Natural killer cell (primary cell): Measurements from ENCODE around the gene TENT5C. TPM values are rescaled to one million over a fixed set of nuclear protein-coding genes. Genes with fewer than 3 reads are reported as not detected.
A peak's percentile ranks its signal among the peaks of the same experiment; 100 is the strongest.

ENCODE experiments used
- ATAC-seq, 3 donors: fragments of 150-1000 bp in 2 of 3; fragments of 200-7000 bp in 1 of 3; cut with Tn5 transposase; 1 replicate in 1 of 3; 2 replicates in 2 of 3; pipeline ENCODE4 v1.10.0; 2021; ENCODE audit warnings: mild to moderate bottlenecking in 2 of 3, moderate library complexity in 2 of 3
- DNase-seq, 2 donors: peaks; one replicate each; pipeline versions ENCODE4 v3.0.0 to v3.0.0-alpha.2; 2013 to 2021; ENCODE audit warnings: mixed read lengths in 1 of 2
- H3K27ac ChIP-seq: one replicate; pipeline ENCODE4 v1.5.1; 2013; ENCODE audit warnings: mild to moderate bottlenecking, low read length
- H3K27me3 ChIP-seq: one replicate; pipeline ENCODE4 v1.6.1; 2013; ENCODE audit warnings: low read length; ENCODE audit not compliant: control insufficient read depth, insufficient read depth
- H3K36me3 ChIP-seq: one replicate; pipeline ENCODE4 v1.6.1; 2013; ENCODE audit warnings: low read length; ENCODE audit not compliant: control insufficient read depth, insufficient read depth
- H3K4me1 ChIP-seq: one replicate; pipeline ENCODE4 v1.6.1; 2013; ENCODE audit warnings: low read length; ENCODE audit not compliant: control insufficient read depth, insufficient read depth
- H3K4me3 ChIP-seq: one replicate; pipeline ENCODE4 v1.5.1; 2013; ENCODE audit warnings: low read length
- H3K9me3 ChIP-seq: one replicate; pipeline ENCODE4 v1.6.1; 2013; ENCODE audit warnings: low read length; ENCODE audit not compliant: control insufficient read depth, insufficient read depth
- H3K27ac Mint-ChIP-seq, 2 donors: one replicate each; pipeline ENCODE4 v1.8.0; 2022; ENCODE audit warnings: mild to moderate bottlenecking in 2 of 2, mixed read lengths in 2 of 2, moderate library complexity in 1 of 2
- H3K27me3 Mint-ChIP-seq, 2 donors: one replicate each; pipeline ENCODE4 v1.8.0; 2022; ENCODE audit warnings: low read depth in 2 of 2, mixed read lengths in 2 of 2
- H3K36me3 Mint-ChIP-seq: one replicate; pipeline ENCODE4 v1.8.0; 2022; ENCODE audit warnings: mixed read lengths
- H3K4me1 Mint-ChIP-seq, 2 donors: one replicate each; pipeline ENCODE4 v1.8.0; 2022; ENCODE audit warnings: mixed read lengths in 2 of 2
- H3K4me3 Mint-ChIP-seq: one replicate; pipeline ENCODE4 v1.8.0; 2022; ENCODE audit warnings: mild to moderate bottlenecking, moderate library complexity, mixed read lengths
- H3K9me3 Mint-ChIP-seq, 2 donors: one replicate each; pipeline ENCODE4 v1.8.0; 2022; ENCODE audit warnings: mixed read lengths in 2 of 2
- CTCF ChIP-seq: fragments of 200-600 bp; IDR thresholded peaks from one replicate; pipeline ENCODE4 v1.8.0; 2022; ENCODE audit warnings: antibody characterized with exemption
- WGBS: methylation state at CpG from one replicate; pipeline ENCODE4 v1.1.7; 2013; ENCODE audit warnings: missing lambda C conversion rate; ENCODE audit not compliant: insufficient coverage; 5-methylcytosine and 5-hydroxymethylcytosine counted together
- intact Hi-C: fragments of 100-400 bp; cut with micrococcal nuclease; formaldehyde crosslinking; loops from one replicate; pipeline ENCODE4 v1.14.2; 2022
- total RNA-seq, 4 donors: library from RNA; stranded (reverse); fragments of 120-200 nt in 1 of 4; gene quantifications; one replicate each; pipeline versions ENCODE4 v1.2.3 to v1.2.4, GENCODE V29; 2013 to 2022

The TENT5C gene
- total RNA-seq, 3 donors from 2014 or later (not counting 1 experiment from before 2014, with no cell fraction given): 80.6 to 109 (median 90.9) TPM

GRCh38 chr1:117567435-117567834, 38.4 kb upstream of the TENT5C start:
- Histone ChIP-seq H3K36me3 (no peaks in the 10 kb centered on the region), H3K27ac (no peak overlapping the region), H3K4me1 (peaks cover 4% of the 10 kb centered on the region), H3K9me3 (no peaks in the 10 kb centered on the region), H3K4me3 (no peak overlapping the region), H3K27me3 (no peaks in the 10 kb centered on the region)
- peaks cover 5 to 10% of the 10 kb centered on the region in 2 donors for H3K27me3 Mint-ChIP-seq
- H3K4me3 Mint-ChIP-seq: no peak overlapping the region
- DNase-seq: peak in 1 of 2 donors; percentile 4
- intact Hi-C loops: no loop called here
- H3K4me1 Mint-ChIP-seq: peaks cover 12 to 14% of the 10 kb centered on the region in 2 donors
- 97% methylated on average over 10 of the region's 10 CpGs for WGBS
- no peaks in the 10 kb centered on the region for H3K9me3 Mint-ChIP-seq
- ATAC-seq: no peak
- TF ChIP-seq CTCF: no peak
- no peaks in the 10 kb centered on the region for H3K36me3 Mint-ChIP-seq
- no peak overlapping the region for H3K27ac Mint-ChIP-seq

- H3K4me1 ChIP-seq: peaks cover 9% of the 10 kb centered on the region
- intact Hi-C loops: no loop called here
- Mint-ChIP-seq H3K27ac (no peak overlapping the region), H3K9me3 (no peaks in the 10 kb centered on the region), H3K4me3 (no peak overlapping the region), H3K27me3 (peaks cover 5 to 14% of the 10 kb centered on the region in 2 donors), H3K4me1 (peaks cover 18 to 19% of the 10 kb centered on the region in 2 donors), H3K36me3 (no peaks in the 10 kb centered on the region)
- TF ChIP-seq CTCF: no peak
- H3K9me3 ChIP-seq: no peaks in the 10 kb centered on the region
- H3K4me3 ChIP-seq: no peak overlapping the region
- 86% methylated on average over 3 of the region's 3 CpGs for WGBS
- no peaks in the 10 kb centered on the region for H3K36me3 ChIP-seq
- H3K27ac ChIP-seq: no peak overlapping the region
- ATAC-seq (no peak), DNase-seq (no peak)
- no peaks in the 10 kb centered on the region for H3K27me3 ChIP-seq
These were observed 37.9 kb upstream of the TENT5C start for GRCh38 chr1:117567976-117568375.

GRCh38 chr1:117568999-117569398, 36.8 kb upstream of the TENT5C start:
- 91% methylated on average over 5 of the region's 6 CpGs for WGBS
- Mint-ChIP-seq H3K9me3 (no peaks in the 10 kb centered on the region), H3K36me3 (no peaks in the 10 kb centered on the region), H3K27ac (no peak overlapping the region), H3K27me3 (peaks cover 5 to 14% of the 10 kb centered on the region in 2 donors), H3K4me3 (no peak overlapping the region), H3K4me1 (peaks cover 20 to 23% of the 10 kb centered on the region in 2 donors)
- H3K9me3 ChIP-seq: no peaks in the 10 kb centered on the region
- H3K27me3 ChIP-seq: no peaks in the 10 kb centered on the region
- H3K27ac ChIP-seq: no peak overlapping the region
- no peak overlapping the region for H3K4me3 ChIP-seq
- TF ChIP-seq CTCF: no peak
- no peak for DNase-seq
- peaks cover 15% of the 10 kb centered on the region for H3K4me1 ChIP-seq
- intact Hi-C loops: no loop called here
- ATAC-seq: no peak
- H3K36me3 ChIP-seq: no peaks in the 10 kb centered on the region

GRCh38 chr1:117569856-117570255, 36.0 kb upstream of the TENT5C start:
- Histone ChIP-seq H3K36me3 (no peaks in the 10 kb centered on the region), H3K27ac (no peak overlapping the region), H3K4me3 (no peak overlapping the region), H3K9me3 (no peaks in the 10 kb centered on the region), H3K4me1 (peaks cover 15% of the 10 kb centered on the region), H3K27me3 (no peaks in the 10 kb centered on the region)
- TF ChIP-seq CTCF: no peak
- Mint-ChIP-seq H3K4me3 (no peak overlapping the region), H3K9me3 (no peaks in the 10 kb centered on the region), H3K36me3 (no peaks in the 10 kb centered on the region), H3K4me1 (peaks cover 16 to 20% of the 10 kb centered on the region in 2 donors), H3K27ac (no peak overlapping the region), H3K27me3 (peaks cover 2 to 9% of the 10 kb centered on the region in 2 donors)
- 59% methylated on average over 3 of the region's 3 CpGs for WGBS
- no peak for DNase-seq
- ATAC-seq: no peak
- intact Hi-C loops: no loop called here
